Testis (tissue), 2 donors: ENCODE results near the gene TEKTIP1.

ENCODE experiments used
- POLR2A ChIP-seq: fragments of 450-650 bp; IDR thresholded peaks from one replicate; pipeline ENCODE4 v1.6.1; 2017; ENCODE audit warnings: antibody characterized with exemption, mild to moderate bottlenecking, moderate library complexity
- TF ChIP-seq, protein P1 (sequence below), 3 experiments: fragments of 450-650 bp in 2 of 3; fragments of 200-600 bp in 1 of 3; sonication (generic) in 1 of 3; IDR thresholded peaks; one replicate each; pipeline ENCODE4 v1.5.1; 2016 to 2019; ENCODE audit warnings: antibody characterized with exemption in 3 of 3, mild to moderate bottlenecking in 2 of 3, moderate library complexity in 1 of 3

DNA sequence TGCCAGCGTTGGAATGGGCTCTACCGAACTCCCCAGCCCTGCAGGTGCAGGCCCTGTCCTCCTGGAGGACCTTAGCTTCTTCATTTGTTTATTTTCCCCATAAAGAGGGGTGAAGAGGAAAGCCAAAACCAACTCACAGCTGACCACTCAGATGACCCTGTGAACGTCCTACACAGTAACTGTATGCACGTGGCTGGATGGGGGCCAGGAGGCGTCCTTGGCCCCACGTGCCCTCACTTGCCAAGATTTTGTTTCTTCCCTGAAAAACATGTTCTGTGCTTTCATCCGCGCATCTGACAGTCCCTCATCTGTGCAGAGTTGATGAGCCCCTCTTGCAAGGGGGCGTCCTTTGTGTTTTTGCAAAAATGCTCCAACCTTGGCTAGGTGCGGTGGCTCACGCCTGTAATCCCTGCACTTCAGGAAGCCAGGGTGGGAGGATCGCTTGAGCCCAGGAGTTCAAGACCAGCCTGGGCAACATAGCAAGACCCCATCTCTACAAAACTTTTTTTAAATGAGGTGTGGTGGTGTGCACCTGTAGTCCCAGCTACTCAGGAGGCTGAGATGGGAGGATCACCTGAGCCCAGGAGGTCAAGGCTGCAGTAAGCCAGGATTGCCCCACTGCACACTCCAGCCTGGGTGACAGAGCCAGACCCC is 5.3 kb upstream of the TEKTIP1 start:
- no peak for TF ChIP-seq POLR2A
- TF ChIP-seq, protein P1, sequence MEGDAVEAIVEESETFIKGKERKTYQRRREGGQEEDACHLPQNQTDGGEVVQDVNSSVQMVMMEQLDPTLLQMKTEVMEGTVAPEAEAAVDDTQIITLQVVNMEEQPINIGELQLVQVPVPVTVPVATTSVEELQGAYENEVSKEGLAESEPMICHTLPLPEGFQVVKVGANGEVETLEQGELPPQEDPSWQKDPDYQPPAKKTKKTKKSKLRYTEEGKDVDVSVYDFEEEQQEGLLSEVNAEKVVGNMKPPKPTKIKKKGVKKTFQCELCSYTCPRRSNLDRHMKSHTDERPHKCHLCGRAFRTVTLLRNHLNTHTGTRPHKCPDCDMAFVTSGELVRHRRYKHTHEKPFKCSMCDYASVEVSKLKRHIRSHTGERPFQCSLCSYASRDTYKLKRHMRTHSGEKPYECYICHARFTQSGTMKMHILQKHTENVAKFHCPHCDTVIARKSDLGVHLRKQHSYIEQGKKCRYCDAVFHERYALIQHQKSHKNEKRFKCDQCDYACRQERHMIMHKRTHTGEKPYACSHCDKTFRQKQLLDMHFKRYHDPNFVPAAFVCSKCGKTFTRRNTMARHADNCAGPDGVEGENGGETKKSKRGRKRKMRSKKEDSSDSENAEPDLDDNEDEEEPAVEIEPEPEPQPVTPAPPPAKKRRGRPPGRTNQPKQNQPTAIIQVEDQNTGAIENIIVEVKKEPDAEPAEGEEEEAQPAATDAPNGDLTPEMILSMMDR (IDR thresholded peaks at IDR 0.05), result no peak
